ENCODE data around the gene DHX35.
"Not testable (repeated sequence)": the region's sequence is repeated elsewhere in the genome, so short reads cannot be mapped to it uniquely, and the experiment has no call there.

Gene DHX35

DNA sequence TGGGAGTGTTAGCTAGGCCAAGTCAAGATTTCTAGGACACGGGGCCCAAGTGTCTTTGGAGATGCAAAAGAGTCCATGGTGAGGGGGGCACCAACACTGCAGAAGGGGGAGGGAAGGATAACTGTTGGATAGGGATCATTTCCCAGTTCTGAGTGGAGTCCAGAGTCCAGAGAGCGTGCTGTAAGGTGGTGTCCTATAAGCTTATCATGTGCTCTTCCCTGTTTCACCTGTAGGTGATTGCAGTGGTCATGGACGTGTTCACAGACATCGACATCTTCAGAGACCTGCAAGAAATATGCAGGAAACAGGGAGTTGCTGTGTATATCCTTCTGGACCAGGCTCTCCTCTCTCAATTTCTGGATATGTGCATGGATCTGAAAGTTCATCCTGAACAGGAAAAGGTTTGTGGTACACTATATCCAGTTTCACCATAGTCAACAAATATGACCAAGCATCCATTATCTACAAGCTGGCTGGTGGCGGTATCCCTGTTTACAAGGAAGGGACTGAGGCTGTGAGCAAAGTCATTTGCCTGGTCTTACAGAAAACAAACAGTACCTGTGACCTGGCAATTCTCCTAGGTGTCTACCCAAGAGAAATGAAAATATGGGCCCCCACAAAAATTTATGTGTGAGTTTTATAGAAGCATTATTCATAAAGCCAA, 20.3 kb upstream of the DHX35 start:
- no peak for DNase-seq (ENCODE audit: low spot score)

DNA sequence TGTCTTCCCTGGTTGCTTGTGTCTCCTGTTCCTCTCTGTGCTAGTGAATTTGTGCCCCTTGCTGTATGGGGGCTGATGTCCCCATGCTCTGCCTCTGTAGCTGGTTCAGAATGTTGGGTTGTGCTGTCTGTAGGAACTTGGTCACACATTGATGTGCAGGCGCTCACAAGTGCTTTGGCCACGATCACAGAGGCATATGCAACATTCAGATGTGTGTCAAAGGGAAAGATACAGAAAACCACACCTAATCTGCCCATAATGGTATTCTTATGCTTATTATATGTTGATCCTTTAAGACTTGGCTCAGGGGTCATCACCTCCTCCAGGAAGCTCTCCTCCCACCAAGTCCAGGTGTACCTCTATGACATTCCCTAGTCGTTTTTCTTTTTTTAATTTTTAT, 17.1 kb upstream of the DHX35 start:
- no peak for DNase-seq (ENCODE audit: low spot score)

DNA sequence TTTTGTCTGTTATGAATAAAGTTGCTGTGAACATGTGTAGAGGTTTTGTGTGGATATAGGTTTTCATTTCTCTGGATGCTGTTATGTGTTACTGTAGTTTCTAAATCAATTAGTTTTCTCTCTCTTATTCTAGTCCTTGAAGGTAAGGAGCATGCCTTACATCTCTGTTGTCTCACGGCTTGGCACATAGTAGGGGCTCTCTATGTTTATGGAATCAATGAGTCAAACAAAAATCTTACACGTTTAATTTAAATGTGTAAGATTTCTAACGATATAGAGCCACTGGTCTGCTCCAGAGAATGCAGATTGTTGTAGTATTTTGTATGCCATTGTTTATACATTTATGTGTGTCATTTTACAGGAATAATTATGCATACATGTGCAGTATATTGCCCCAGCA, 15.3 kb upstream of the DHX35 start:
- no peak for DNase-seq (ENCODE audit: low spot score)

DNA sequence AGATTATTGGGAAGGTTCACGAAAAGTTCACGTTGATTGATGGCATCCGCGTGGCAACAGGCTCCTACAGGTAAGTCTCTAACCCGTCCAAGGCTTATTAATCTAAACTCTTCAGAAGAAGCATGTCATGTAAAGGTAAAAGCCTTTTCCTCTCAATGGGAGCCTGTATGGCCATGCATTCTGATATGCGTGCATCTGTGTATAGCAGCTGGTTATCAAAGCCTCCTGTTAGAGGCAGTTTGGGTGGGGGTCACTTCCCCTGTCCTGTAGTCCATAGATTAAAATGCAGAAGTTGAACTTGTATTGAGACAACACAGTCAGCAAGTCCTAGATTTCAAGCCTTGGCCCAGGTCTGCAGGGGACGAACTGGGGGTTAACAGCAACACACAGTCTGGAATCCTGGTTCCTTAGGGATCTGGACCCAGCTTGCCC, 14.2 kb upstream of the DHX35 start:
- no peak for DNase-seq (ENCODE audit: low spot score)

DNA sequence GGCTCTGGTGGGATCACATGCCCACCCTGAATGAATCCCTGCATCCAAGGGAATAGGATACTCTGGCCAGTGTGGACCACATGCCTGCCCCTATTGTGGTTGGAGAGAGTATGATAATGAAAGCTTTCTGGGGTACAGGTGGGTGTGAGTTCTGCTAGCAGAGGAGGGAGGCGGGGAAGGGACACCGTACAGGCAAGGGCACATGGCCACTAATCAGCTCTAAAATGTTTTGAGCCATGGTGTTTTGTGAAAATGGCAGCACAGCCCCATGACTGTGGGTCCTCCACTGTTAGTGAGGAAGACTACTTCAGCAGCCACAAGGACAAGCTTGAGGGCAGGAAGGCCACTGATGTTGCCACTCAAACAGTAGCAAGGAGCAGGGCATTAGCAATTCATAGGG, 11.9 kb upstream of the DHX35 start:
- no peak for DNase-seq (ENCODE audit: low spot score)

DNA sequence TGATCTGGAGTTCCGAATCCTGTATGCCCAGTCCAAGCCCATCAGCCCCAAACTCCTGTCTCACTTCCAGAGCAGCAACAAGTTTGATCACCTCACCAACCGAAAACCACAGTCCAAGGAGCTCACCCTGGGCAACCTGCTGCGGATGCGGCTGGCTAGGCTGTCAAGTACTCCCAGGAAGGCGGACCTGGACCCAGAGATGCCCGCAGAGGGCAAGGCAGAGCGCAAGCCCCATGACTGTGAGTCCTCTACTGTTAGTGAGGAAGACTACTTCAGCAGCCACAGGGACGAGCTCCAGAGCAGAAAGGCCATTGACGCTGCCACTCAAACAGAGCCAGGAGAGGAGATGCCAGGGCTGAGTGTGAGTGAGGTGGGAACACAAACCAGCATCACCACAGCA, 10.5 kb upstream of the DHX35 start:
- no peak for DNase-seq (ENCODE audit: low spot score)

DNA sequence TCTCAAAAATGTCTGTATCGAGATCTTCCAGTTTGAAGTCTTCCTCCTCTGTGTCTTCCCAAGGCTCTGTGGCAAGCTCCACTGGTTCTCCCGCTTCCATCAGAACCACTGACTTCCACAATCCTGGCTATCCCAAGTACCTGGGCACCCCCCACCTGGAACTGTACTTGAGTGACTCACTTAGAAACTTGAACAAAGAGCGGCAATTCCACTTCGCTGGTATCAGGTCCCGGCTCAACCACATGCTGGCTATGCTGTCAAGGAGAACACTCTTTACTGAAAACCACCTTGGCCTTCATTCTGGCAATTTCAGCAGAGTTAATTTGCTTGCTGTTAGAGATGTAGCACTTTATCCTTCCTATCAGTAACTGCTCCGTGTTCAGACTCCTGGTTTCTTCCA, 10.0 kb upstream of the DHX35 start:
- DNase-seq (ENCODE audit: low spot score), result no peak

DNA sequence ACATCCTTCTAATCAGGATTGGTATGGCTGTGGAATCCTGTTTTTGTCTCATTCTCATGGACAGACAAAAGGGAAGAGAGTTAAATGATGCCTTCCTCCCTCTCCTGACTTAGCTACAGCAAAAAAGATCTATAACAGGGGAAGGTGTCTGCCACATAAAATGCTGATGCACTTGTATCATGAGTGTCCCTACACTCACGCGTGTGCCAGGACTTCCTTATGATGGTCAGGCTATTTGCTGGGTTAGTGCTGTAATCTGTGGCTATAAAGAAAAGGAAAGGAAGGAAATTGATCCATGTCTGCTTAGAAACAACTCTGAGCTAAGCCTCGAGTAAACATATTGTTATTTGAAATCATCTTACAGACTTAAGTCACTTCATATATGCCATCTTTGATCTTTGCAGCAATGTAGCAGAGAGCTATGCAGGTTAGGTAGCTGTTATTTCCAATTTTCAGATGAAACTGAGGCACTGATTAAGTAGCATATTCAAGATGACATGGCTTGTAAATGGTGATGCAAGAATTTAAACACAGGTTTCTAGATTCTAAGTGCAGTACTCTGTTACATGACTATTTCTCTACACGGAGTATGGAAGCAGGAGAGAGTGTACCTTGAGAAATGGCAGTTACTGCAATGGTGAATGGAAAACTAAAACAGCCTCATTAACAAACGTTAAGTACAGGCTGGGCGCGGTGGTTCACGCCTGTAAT, 8.4 kb upstream of the DHX35 start:
- DNase-seq (ENCODE audit: low spot score), result no peak

DNA sequence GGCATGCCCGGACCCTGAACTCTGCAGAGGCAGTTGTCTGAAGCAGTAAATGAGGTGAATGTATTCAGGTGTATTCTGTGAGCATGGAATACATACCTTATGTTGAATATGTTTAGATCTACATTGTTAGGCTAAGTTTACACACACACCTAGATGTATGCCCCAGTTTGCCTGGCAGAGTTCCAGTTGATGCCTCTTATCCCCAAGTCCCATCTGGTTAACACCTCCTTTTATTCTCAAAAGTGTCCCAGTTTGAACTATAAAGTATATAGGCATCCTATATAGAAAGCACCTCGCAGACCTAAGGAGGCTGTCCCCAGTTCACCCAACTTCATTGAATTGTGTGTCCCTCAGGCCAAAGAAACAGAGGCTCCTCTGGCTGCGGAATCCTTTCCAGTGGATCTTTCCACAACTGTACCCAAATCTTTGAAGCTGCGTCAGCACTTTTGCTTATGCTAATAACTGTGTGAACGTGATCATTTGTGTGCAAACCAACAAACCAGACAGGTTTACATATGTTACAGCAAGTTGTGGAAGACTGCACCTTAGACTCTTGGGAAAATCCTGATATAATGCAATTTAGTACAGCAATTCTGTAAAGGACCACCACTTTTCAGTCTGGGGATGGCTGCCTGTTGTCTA, 4.8 kb upstream of the DHX35 start:
- DNase-seq (ENCODE audit: low spot score), result no peak

DNA sequence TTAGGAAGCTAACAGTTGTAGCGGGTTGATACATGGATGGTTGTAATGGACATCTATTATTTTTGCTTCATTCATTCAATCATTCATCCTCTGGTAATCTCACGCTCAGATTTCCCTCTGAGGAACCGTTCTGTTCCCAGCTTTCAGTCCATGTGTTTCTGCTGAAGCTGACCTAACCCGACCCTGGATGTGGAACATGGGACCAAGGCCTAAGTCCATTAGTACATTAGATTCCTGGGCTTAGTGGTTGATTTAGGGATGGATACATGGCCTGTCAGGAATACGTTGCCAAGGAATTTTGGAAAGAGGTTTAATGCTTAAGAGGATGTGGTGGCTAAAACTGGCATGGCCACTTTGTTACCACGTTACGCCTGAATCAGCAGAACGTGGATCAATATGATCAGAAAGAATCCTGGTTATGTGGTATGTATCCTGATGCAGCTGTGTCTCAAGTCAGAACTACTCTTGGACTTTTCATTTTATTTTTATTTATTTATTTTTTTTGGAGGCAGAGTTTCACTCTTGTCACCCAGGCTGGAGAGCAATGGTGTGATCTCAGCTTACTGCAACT, 4.1 kb upstream of the DHX35 start:
- DNase-seq (ENCODE audit: low spot score), result no peak

DNA sequence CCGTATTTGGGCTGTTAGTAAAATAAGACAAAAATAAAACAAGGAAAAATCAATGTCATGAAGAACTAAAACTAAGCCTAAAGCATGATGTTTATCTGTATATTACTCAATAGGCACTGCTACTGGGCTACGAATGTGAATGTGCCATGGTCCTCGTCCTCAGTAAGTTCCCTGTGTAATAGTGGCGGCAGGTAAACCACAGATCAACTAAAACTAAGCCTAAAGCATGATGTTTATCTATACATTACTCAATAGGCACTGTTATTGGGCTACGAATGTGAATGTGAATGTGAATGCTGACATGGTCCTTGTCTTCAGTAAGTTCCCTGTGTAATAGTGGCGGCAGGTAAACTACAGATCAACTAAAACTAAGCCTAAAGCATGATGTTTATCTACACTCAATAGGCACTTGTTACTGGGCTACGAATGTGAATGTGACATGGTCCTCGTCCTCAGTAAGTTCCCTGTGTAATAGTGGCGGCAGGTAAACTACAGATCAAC, 1.9 kb upstream of the DHX35 start:
- not testable (repeated sequence) for DNase-seq (ENCODE audit: low spot score)

DNA sequence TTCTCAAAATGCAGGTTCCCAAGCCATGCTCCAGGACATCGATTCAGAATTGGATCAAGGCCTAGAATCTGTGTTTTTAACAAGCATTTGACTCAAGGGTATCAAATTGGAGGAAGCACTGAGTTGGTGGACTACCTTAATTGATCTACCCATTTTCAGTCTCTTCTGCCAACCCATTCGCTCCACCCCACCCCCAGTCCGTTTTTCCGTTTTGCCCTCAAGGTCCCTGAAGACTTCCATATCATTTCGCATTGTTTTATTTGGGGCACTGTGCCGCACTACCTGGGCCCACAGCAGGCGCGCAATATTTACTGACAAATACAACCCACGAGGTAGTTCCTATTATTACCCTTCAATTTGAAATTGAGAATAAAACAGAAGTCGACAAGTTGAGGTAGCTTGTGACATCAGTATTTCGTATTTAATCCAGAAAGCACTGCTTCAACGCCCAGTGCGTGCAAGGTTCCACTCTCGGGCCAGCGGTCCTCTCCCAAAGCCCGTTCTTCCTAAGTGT, 557 bp upstream of the DHX35 start:
- no peak for DNase-seq (ENCODE audit: low spot score)

DNA sequence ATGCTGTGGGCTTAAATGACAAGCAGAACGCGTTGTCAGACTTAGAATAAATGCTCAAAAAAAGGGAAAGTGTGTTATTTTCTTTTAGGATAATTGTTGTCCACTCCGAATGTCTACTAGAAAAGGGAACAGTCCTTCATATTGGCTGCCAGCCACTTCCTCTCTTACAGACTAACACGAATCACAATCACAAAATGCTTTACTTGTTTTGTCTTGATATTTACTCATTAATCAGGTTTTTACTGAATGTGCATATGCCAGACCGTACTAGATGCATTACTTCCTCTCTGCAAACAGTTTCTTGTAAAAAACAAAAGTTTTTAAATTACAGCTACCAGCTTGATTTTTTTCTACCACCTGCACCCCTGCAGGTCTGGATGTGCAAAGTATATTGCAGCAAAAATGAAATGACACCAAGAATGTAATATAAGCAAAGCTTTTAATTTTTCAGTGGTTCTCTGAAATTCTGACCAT, 821 bp downstream of the DHX35 start:
- no peak for DNase-seq (ENCODE audit: low spot score)

DNA sequence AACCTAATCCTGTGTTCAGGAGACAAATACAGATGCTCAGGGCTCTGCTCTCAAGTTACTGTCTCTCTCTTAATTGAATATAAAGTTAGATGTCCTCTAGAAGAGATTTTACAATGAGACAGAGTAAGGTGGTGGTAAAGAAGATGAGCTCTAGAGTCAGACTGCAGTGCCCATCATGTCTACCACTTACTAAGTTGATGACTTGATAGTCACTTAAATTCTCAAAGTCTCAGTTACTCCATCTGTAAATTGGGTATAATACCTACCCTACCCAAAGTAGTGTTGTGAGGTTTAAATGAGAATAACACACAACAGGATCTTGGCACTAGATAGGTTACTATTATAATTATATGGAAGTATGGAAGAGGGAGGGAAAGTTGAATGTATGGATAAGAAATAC, 1.6 kb downstream of the DHX35 start:
- no peak for DNase-seq (ENCODE audit: low spot score)

DNA sequence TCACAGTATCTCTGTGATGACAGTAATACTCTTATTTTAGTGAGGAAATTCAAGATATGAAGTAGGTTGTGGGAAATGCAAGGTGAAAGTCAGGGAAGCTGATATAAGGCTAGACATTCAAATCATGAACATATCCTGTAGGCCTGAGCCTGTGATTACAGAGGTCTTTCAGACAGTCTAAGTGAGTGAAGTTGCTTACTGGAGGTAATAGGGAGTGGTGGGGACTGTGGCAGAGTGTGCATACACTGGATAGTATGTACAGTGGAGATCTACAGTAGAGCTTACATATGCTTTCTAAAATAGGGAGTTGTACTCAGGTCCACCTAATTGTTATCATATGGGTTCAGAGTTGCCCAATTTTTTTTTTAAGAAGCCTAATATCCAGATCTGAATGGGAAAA, 3.1 kb downstream of the DHX35 start:
- no peak for DNase-seq (ENCODE audit: low spot score)

DNA sequence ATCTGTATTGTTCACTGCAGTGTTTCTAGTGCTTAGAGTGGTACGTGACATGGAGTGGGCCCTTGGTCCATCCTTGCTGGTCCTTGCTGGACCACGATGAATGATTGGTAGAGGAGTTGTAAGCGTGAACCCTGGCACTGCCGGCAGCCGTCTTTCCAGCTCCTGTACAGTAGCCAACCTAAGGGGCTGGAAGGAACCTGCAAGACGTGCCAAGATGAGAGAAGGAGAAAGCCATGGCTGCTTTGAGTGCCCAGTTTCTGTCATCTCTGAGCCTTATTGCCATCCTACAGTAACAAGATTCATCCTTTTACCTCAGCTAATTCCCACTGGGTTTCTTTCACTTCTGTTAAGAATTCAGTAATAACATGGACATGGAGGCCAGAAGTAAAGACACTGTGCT, 5.9 kb downstream of the DHX35 start:
- no peak for DNase-seq (ENCODE audit: low spot score)

DNA sequence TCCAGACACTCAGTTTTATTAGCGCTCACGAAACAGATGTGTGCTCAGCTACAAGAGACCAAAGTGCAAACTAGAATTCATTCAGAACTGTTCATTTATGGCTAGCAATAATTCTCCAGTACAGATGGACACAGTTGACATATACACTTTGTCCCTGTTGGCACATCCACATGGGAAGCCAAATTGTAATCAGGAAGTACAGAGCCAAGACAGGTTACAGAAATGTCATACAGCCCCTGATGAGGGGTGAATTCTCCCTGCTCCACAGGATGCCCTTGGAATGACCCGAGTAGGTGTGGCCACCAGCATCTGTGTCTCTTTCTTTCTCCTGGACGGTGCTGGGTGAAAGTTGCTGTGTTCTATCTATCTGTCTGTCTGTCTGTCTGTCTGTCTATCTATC, 7.6 kb downstream of the DHX35 start:
- no peak for DNase-seq (ENCODE audit: low spot score)

DNA sequence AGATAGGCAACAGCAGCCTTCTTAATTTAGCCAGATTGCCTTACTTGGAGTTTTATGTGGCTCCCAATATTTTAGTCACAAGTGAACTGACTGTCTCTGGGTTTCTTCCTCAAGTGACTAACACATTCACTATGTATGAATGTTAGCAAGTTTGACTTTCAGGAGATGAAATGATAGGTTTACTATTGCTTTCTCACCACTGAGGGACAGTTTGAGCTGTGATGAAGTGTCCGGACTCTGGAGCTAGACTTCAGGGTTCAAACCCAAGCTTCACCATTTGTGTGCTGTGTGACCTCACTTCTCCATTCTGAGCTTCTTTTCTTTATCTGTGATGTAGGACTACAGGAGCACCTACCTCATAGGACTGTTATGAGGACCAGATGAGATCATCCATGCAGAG, 8.2 kb downstream of the DHX35 start:
- no peak for DNase-seq (ENCODE audit: low spot score)

DNA sequence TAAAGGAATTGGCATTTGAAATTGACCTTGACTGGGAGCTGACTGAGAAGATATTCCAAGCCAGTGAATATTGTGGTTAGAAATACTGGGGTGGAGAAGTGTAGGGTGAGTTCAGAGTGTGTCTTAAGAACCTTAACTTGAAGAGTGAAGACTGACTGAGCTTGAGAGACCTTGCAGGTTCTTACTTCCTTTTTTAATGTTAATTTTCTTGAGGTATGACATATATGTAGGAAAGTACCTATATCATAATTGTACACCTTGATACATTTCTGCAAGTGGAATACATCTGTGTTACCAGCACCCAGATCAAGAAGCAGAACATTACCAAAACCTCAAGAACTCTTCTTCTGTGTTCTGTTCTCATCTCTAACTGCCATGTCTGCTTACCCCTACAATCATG, 11.0 kb downstream of the DHX35 start:
- DNase-seq (ENCODE audit: low spot score), result no peak

DNA sequence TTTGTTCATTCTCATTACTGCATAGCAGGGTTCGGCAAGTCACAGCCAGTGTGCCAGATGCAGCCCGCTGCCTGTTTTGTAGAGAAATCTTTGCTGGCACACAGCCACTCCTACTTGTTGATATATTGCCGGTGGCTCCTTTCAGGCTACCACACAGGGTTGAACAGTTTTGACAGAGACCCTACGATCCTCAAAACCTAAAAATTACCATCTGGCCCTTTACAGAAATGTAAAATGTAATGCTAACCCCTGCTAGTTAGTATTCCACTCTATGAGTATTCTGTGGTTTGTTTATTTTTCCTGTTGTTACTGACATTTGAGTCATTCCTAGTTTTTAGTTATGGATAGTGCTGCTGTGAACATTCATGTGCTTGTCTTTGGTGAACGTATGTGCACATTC, 11.5 kb downstream of the DHX35 start:
- no peak for DNase-seq (ENCODE audit: low spot score)

DNA sequence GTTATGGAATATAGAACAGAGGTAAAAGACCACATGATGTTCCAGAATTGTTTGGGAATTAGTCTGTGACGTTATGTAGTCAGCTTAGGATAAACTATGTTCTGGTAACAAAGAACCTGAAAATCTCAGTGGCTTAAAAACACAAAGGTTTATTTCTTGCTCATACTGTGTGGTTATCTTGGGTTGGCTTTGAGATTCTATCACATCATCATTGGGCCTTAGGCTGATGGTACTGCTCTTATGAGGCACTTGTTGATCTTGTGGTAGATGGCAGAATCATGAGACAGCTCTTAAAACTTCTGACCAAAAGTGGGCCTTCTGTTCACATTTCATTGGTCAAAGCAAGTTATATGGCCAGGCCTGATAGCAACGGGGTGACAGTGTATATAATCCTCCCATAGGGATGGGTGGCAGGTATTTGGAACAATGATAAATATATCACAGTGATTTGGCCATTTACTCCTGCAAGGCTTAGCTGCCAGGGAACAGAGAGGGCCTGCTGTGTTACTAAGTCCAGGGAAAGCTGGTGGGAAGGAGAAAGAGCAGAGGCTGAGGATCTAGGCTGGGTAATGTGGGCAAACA, 13.5 kb downstream of the DHX35 start:
- DNase-seq (ENCODE audit: low spot score), result no peak

DNA sequence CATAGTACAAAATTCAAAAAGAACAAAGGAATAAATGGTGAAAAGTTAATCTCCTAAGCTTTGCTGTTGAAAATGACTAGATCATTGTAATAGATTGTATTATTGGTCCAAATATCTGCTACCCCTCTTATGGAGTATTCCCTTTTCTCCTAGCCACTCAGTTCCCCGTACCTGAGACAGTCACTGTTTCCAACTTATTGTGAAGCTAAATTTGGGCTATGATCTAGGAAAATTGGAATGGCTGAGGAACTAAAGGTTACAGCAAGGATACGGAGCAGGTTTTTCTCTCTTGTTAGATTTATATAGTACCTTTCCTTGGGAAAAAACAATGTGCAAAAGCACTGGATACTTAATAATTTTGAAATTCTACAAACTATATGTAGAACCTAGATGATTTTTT, 17.3 kb downstream of the DHX35 start:
- DNase-seq (ENCODE audit: low spot score), result no peak
